Progenitor cell of endocrine pancreas (in vitro differentiated cells): Measurements from ENCODE around the gene JOSD2. TPM values are rescaled to one million over a fixed set of nuclear protein-coding genes. Genes with fewer than 3 reads are reported as not detected.

ENCODE experiments used
- DNase-seq: peaks from one replicate; pipeline ENCODE4 v3.0.0; 2021; ENCODE audit warnings: low spot score; ENCODE audit not compliant: unreplicated experiment
- H3K27ac Mint-ChIP-seq: 2 replicates; pipeline ENCODE4 v1.8.0; 2021; ENCODE audit warnings: mild to moderate bottlenecking, moderate library complexity, mixed read lengths
- H3K27me3 Mint-ChIP-seq: 2 replicates; pipeline ENCODE4 v1.8.0; 2021; ENCODE audit warnings: mixed read lengths
- H3K36me3 Mint-ChIP-seq: 2 replicates; pipeline ENCODE4 v1.8.0; 2022; ENCODE audit warnings: mixed read lengths; ENCODE audit not compliant: insufficient read depth
- H3K4me1 Mint-ChIP-seq: 2 replicates; pipeline ENCODE4 v1.8.0; 2021; ENCODE audit warnings: low read depth, mixed read lengths
- H3K4me3 Mint-ChIP-seq: 2 replicates; pipeline ENCODE4 v1.8.0; 2021; ENCODE audit warnings: low read depth, mild to moderate bottlenecking, moderate library complexity, mixed read lengths
- H3K9me3 Mint-ChIP-seq: 2 replicates; pipeline ENCODE4 v1.8.0; 2021; ENCODE audit warnings: low read depth, mixed read lengths
- CTCF ChIP-seq: fragments of 200-600 bp; sonication (generic); IDR thresholded peaks from one replicate; pipeline ENCODE4 v1.5.0; 2021; ENCODE audit warnings: antibody characterized with exemption, mild to moderate bottlenecking; ENCODE audit not compliant: unreplicated experiment
- total RNA-seq: library from RNA; stranded (reverse); gene quantifications from 2 replicates; pipeline ENCODE4 v1.2.1, GENCODE V29; 2021

The JOSD2 gene
- total RNA-seq, 1 donor from 2014 or later: 13.1 TPM

DNA sequence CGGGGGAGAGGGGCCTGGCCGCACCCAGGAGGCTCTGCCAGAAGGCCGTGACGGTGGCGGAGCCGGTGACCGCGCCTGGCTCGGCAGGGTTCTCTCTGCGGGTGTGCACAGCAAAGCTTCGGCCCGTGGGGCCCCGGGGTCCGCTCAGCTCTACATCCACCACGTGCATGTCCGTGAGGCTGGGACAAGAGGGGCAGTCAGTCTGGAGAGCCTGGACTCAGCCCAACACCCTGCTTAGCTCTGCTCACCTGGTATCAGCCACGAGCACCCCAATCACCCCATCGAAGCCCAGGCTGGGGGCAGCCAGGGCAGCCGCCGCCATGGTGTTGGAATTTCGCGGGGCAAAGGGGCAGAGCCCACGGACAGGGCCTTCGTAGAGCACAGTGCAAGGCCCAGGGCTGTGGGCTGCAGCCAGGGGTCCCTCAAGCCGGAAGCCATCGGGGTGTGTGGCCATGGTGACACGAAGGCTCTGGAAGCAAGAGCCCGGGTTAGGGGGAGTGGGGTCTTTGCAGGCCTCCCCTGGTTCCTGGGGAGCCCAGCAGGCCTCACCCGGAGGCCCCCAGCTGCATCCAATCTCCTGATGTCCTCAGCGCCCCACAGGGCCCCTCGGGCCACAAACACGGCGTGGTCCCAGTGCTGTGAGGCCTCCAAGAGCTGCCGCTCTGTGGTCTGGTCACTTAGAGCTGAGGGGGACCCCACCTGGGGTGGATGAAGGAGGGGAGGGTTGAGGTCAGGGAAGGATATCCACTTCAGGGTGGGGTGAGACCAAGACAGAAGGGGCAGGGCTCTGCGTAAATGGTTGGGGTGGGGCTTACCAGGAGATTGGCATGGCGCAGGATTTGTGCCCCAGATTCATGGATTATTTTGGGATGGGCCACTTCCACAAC lies 1.4 kb upstream of the JOSD2 start:
- Mint-ChIP-seq H3K36me3 (no peaks in the 10 kb centered on the region), H3K4me1 (peaks cover 6% of the 10 kb centered on the region), H3K27me3 (no peaks in the 10 kb centered on the region), H3K27ac (no peak overlapping the region), H3K4me3 (no peak overlapping the region), H3K9me3 (no peaks in the 10 kb centered on the region)
- no peak for TF ChIP-seq CTCF
- DNase-seq: no peak

DNA sequence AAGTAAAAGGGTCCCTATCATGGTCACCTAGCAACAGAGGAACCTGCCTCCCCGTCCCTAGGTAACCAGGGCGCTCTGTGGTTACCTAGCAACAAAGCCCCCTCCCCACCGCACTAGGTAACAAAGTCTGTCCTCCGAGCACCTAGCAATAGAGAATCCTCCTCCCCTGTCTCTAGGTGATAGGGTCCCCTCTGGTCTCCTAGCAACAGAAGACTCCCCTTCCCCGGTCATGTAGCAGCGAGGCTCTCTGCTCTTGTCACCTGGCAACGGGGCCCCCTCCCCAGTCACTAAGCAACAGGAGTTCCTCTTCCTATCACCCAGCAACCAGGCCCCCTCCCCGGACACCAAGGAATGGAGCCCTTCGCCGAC lies 307 bp downstream of the JOSD2 start:
- H3K9me3 Mint-ChIP-seq: no peaks in the 10 kb centered on the region
- peak overlapping the region; percentile 80 for H3K4me3 Mint-ChIP-seq
- H3K27me3 Mint-ChIP-seq: no peaks in the 10 kb centered on the region
- H3K27ac Mint-ChIP-seq: peak overlapping the region; percentile 92
- peaks cover 6% of the 10 kb centered on the region for H3K4me1 Mint-ChIP-seq
- H3K36me3 Mint-ChIP-seq: no peaks in the 10 kb centered on the region
- TF ChIP-seq CTCF: no peak
- no peak for DNase-seq

GRCh38 chr19:50510121-50510670 lies 795 bp downstream of the JOSD2 start:
- Mint-ChIP-seq H3K9me3 (no peaks in the 10 kb centered on the region), H3K27me3 (no peaks in the 10 kb centered on the region), H3K4me1 (peaks cover 6% of the 10 kb centered on the region), H3K27ac (peak overlapping the region; percentile 92), H3K36me3 (no peaks in the 10 kb centered on the region), H3K4me3 (peak overlapping the region; percentile 80)
- DNase-seq: no peak
- TF ChIP-seq CTCF: no peak

GRCh38 chr19:50509366-50509765 lies 1.6 kb downstream of the JOSD2 start:
- Mint-ChIP-seq H3K9me3 (no peaks in the 10 kb centered on the region), H3K4me3 (no peak overlapping the region), H3K36me3 (no peaks in the 10 kb centered on the region), H3K4me1 (peaks cover 6% of the 10 kb centered on the region), H3K27me3 (no peaks in the 10 kb centered on the region), H3K27ac (no peak overlapping the region)
- TF ChIP-seq CTCF: no peak
- DNase-seq: no peak

- no peak for TF ChIP-seq CTCF
- H3K36me3 Mint-ChIP-seq: no peaks in the 10 kb centered on the region
- H3K9me3 Mint-ChIP-seq: no peaks in the 10 kb centered on the region
- DNase-seq: no peak
- H3K27me3 Mint-ChIP-seq: no peaks in the 10 kb centered on the region
- peaks cover 6% of the 10 kb centered on the region for H3K4me1 Mint-ChIP-seq
- no peak overlapping the region for H3K4me3 Mint-ChIP-seq
- H3K27ac Mint-ChIP-seq: no peak overlapping the region
These were observed 2.2 kb downstream of the JOSD2 start for GRCh38 chr19:50508843-50509190.
